Dermis blood vessel endothelial cell (primary cell): Measurements from ENCODE around the gene AP4E1. TPM values are rescaled to one million over a fixed set of nuclear protein-coding genes. Genes with fewer than 3 reads are reported as not detected.
"Not testable (repeated sequence)": the region's sequence is repeated elsewhere in the genome, so short reads cannot be mapped to it uniquely, and the experiment has no call there.

Experiments
- DNase-seq: peaks from one replicate; pipeline ENCODE4 v3.0.0; 2010
- total RNA-seq: library from RNA; depleted of rRNA; stranded (reverse); fragments of >200 nt; gene quantifications from 2 replicates; pipeline ENCODE4 v1.2.3, GENCODE V29; 2014

AP4E1 gene
- total RNA-seq, 1 donor from 2014 or later = 12.3 TPM

DNA sequence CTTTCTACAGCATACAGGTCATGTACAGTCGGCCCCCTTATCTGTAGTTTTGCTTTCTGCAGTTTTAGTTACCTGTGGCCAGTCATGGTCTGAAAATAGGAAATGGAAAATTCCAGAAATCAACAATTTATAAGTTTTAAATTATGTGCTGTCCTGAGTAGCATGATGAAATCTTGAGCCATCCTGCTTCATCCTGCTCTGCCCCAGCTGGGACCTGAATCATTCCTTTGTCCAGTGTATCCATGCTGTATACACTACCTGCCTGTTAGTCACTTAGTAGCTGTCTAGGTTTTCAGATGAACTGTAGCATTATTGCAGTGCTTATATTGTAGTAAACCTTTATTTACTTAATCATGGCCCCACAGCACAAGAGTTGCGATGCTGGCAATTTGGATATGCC lies 44.8 kb downstream of the AP4E1 start:
- DNase-seq = no peak

DNA sequence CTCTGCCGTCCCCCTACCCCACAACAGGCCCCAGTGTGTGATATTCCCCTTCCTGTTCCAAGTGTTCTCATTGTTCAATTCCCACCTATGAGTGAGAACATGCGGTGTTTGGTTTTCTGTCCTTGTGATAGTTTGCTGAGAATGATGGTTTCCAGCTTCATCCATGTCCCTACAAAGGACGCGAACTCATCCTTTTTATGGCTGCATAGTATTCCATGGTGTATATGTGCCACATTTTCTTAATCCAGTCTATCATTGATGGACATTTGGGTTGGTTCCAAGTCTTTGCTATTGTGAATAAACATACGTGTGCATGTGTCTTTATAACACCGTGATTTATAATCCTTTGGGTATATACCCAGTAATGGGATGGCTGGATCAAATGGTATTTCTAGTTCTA lies 46.4 kb downstream of the AP4E1 start:
- DNase-seq = not testable (repeated sequence)

DNA sequence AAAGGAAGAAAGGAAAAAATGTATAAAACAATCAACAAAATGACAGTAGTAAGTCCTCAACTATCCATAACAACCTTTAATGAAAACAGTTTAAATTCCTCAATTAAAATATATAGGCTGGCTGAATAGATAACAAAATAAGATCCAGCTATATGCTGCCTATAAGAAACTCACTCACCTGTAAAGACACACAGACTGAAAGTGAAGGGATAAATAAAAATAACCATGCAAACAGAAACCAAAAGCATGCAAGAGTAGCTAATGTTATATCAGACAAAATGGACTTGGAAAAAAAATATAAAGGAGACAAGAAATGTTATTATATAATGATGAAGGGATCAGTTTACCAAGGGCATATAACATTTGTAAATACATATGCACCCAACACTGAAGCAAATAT lies 51.2 kb downstream of the AP4E1 start:
- DNase-seq = no peak

DNA sequence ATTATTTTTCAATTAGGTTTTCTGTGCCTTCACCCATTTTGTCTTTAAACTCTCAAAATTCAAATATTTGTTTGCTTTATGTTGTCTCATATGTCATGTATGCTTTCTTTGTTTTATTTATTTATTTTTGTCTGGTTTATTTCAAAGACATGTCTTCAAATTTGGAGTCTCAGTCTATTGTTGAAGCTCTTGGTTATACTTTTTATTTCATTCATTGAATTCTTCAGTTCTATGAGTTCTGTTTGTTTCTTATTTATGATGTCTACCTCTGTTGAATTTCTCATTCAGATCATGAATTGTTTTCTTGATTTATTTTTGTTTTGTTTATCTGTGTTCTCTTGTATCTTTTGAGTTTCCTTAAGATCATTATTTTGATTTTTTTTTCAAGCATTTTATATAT lies 55.6 kb downstream of the AP4E1 start:
- DNase-seq = no peak

DNA sequence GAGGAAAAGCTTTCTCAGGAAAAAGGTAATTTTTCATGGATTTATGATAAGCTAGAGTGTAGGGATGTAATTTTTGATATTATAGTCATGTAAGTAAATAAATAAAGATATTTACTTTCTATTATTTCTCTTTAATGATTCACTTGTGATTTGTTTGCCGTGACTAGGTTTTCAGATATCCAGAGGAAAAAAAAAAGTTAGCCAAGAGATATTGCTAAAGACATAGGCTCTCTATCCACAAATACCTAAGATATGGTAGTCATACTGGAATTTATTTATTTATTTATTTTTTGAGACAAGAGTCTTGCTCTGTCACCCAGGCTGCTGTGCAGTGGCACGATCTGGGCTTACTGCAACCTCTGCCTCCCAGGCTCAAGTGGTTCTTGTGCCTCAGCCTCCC lies 59.9 kb downstream of the AP4E1 start:
- DNase-seq = no peak

DNA sequence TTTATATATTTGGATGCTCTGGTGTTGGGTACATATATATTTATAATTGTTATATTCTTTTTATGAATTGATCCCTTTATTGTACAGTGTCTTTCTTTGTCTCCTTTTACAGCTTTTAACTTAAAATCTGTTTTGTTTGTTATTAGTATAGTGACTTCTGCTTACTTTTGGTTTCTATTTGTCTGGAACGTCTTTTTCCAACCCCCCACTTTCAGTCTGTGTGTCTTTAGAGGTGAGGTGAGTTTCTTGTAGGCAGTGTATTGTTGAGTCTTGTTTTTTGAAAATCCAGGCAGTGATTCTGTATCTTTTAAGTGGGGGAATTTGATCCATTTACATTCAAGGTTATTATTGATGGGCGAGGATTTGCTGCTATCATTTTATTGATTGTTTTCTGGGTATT lies 62.0 kb downstream of the AP4E1 start:
- DNase-seq = no peak

DNA sequence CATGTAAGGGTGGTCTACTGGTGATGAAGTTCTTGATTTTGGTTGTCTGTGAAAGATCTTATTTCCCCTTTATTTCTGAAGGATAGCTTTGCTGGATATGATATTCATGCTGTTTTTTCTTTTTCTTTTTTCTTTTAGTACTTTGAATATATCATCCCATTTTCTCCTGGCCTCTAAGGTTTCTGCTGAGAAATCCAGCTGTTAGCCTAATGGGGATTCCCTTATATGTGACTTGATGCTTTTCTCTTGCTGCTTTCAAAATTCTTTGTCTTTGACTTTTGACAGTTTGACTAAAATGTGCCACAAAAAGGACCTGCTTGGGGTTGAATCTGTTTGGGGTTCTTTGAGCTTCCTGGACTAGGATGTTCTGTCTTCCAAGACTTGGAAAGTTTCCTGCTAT lies 62.6 kb downstream of the AP4E1 start:
- DNase-seq = no peak

DNA sequence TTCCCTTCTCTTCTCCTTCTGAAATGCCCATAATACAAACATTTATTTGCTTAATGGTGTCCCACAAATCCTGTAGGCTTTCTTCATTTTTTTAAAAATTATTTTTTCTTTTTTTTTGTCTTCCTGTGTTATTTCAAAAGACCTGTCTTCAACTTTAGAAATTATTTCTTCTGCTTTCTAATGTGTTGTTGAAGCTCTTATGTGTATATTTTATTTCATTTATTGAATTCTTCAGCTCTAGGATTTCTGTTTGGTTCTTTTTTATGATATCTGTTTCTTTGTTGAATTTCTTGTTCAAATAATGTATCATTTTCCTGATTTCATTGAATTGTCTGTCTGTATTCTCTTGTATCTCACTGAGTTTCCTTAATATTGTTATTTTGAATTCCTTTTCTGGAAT lies 63.1 kb downstream of the AP4E1 start:
- no peak for DNase-seq

DNA sequence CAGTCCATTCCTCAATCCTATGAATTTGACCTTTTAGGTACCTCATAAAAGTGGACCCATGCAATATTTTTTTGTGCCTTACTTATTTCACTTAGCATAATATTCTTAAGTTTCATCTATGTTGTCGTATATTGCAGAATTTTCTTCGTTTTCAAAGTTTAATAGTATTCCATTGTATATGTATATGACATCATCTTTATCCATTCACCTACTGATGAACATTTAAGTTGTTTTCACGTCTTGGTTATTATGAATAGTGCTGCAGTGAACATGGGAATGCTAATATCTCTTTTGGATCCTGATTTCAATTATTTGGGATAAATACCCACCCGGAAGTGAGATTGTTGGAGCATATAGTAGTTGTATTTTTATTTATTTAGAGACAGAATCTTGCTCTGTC lies 65.1 kb downstream of the AP4E1 start:
- no peak for DNase-seq

DNA sequence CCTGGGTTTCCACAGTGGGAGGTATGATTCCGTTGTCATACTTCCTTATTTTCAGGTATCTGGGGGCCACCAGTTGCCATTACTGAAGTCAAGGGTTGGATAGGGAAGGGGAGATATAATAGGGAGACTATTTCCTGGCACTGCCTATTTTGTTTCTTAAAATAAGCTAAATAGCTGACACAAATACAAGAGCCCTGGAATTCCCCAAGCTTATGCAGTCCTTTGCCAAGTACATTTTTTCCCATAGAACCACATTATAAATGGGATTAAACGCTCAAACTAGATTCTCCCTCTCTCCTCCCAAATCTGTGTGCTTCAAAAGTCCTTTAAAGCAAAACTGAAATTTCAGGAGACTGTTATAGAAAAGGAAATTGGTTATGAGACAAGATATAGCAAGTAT lies 68.7 kb downstream of the AP4E1 start:
- DNase-seq = peak; percentile 10

DNA sequence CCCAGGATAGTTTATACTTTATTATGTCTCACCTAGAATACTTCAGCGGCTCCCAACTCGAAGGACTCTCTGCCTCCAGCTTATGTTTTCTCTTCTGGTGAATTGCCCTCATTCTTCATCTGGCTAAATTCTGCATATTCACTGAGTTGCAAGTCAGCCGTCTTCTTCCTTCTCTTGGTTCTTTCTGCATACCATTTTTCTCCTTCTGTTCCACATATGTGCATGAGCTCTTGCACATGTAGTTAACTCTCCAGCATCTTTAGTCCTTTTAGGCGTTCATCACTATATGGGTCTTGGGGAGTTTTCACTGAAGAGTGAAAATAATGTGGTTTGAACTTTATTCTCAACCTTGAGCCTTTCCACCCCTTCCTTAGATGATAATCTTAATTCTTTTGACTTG lies 70.1 kb downstream of the AP4E1 start:
- DNase-seq = no peak

DNA sequence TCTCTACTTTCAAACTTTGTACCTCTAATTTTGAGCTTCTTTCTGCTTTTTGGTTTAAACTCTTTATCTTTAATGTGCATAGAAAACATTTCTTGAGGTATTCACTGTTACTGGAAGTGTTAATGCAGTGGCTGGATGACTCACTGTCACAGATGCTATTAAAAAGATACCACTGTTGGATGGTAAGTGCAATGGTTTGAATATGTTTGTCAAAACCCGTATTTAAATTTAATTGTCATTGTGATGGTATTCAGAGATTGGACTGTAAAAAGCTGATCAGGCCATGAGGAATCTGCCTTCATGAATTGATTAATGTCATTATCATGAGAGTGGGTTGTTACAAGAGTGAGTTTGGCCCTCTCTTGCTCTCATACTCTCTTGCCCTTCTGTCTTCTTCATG lies 70.6 kb downstream of the AP4E1 start:
- DNase-seq = no peak

DNA sequence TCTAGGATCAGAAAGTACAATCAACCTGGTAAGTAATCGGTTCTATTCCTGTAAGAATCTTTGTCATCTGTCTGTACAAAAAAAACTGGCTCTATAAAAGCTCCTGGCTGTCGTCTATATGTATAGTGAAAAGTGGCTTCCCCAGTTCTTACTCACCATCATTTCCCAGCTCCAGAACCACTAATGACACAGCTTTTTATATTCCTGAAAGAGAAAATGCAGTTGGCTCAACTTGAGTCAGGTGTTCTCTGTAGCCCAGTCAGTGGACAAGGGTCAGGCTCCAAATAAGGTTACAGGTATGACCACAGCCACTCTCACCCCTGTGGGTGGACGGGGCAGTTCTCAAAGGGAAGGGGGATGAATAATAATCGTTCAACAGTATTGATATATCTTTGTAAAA lies 85.1 kb downstream of the AP4E1 start:
- no peak for DNase-seq

DNA sequence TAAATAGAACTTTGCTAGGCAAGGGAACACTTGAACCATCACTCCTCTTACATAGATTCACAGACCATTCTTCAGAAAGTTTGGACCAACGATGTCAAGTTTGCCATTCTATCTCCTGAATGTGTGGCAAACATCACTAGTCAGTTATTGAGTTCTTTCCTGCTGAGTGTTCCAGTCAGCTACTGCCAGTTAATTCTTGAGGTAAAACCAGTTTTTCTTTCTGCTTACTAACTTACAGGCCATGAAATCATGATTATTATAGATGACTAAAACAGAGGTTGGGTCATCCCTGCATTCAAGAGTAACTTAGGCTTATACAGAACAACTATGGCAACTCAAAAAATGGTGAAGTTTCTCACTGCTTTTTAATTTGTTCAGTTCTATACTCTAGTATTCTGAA lies 88.2 kb downstream of the AP4E1 start:
- no peak for DNase-seq

DNA sequence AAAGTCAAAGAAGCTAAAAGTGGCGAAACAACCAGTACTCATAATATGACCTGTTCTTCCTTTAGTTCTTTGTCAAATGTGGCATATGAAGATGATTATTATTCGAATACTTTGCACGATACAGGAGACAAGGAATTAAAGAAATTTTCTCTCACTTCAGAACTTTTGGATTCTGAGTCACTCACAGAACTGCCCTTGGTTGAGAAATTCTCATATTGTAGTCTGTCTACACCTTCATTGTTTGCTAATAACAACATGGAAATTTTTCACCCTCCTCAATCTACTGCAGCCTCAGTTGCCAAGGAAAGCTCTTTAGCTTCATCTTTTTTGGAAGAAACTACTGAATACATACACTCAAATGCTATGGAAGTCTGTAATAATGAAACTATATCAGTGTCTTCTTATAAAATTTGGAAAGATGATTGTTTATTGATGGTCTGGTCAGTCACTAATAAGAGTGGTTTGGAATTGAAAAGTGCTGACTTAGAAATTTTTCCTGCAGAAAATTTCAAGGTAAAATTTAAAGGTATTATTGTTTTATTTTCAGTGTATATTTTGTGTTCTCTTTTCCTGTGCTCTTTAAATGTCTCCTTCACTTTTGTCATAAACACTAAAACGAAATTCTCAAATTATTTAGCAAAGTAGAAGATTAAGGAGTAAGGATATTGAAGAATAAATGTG lies 89.0 kb downstream of the AP4E1 start:
- DNase-seq = no peak

DNA sequence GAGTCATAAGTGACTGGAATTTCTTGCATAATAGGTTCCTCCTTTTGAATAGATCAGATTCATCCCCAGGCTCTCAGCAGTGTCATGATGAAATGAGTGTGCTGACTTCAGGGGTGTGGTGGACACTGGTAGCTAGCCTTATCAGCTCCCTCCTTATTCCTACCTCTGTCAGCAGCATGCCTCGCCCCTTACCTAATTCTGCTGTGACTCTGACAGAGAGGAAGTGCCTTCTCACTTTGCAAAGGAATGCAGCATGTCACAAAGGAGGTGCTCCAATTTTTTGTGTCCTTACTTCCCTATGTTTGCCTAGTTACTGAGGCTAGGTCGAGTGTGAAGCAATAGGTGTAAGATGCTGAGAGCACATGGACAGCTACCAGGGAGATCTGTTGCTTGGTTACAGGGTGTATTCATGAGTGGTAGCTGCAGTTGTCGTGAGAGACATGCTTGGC lies 95.6 kb downstream of the AP4E1 start:
- no peak for DNase-seq

DNA sequence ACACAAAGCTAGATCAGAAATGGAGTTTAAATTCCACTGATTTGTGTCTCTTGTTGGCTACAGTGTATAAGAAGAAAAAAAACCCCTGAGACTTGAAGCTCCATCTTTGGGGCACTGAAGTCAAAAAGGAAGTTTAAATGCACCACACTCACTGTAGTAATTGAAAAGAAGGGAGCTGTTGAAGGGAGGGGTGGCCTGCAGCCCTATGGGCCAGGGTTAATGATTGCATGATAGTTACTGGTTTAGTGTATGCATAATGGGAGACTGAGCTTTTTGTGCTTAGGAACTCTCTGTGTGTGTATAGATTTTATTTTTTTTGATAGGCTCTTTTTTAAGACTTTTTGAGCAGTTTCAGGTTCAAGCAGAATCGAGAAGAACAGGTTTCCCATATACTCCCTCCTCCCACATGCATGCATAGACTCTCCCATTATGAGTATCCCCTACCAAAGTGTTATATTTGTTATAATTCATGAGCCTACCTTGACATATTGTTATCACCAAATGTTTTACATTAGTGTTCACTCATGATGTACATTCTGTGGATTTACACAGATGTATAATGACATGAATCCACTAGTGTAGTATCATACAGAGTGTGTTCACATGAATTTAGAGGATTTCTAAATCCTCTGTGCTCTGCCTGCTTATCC lies 98.0 kb downstream of the AP4E1 start:
- DNase-seq = no peak

DNA sequence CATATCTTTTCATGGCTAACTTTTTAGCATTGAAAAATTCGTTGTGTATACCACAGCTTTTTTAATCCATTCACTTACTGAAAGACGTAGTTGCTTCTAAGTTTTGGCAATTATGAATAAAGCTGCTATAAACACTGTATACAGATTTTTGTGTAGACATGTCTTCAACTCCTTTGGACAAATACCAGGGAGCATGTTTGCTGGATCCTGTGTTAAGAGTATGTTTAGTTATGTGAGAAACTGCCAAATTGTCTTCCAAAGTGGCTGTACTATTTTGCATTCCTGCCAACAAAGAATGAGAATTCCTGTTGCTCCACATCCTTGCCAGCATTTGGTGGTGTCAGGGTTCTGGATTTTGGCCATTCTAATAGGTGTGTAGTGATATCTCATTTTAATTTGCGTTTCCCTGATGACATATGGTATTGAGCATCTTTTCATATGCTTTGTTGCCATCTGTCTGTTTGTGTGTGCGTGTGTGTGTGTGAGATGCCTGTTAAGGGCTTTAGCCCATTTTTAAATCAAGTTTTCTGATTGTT lies 98.7 kb downstream of the AP4E1 start:
- no peak for DNase-seq

DNA sequence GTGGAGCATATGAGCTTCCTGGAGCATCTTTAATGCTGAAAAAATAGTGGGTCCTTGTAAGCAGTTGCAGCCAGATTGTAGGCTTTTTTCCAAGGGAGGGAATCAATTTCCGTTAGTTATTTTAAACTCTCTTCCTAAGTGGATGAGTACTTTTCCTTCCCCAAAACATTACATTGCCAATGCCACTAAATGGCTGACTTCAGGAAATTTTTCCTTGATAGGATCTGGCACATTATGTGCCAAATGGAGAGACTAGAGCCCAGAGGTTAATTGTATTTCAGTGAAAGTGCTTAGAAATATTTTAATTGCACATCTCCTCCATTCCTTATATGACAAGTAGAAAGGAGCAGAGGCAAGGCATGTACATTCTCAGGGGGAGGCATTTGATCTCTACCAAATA lies 102.7 kb downstream of the AP4E1 start:
- peak; percentile 41 for DNase-seq

DNA sequence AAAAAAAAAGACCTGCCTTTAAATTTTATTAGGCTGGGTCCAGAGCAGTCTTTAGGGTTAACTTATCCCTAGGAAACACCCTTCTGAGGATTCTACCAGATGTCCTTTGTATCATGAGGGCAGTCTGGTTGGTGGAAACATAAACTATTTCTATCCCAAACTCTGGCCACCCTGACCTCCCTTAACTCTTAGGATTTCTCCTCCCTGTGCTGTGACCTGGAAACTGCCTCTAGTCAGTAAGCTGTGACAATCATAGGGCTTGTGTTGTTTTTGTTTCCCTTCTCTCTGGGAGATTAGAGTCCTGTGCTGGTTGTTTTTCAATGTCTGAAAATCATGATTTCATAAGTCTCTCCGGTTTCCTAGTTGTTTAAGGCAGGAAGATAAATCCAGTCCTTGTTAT lies 108.1 kb downstream of the AP4E1 start:
- DNase-seq = no peak

DNA sequence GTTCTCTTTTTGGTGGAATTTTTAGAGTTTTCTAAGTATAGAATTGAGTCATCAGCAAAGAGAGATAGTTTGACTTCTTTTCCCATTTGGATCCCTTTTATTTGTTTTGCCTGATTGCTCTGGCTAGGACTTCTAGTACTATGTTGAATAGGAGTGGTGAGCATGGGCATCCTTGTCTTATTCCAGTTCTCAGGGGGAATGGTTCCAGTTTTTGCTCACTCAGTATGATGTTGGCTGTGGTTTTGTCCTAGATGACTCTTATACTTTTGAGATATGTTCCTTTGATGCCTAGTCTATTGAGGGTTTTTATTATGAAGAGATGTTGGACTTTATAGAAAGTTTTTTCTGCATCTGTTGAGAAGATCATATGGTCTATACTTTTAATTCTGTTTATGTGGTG lies 113.7 kb downstream of the AP4E1 start:
- DNase-seq = no peak

DNA sequence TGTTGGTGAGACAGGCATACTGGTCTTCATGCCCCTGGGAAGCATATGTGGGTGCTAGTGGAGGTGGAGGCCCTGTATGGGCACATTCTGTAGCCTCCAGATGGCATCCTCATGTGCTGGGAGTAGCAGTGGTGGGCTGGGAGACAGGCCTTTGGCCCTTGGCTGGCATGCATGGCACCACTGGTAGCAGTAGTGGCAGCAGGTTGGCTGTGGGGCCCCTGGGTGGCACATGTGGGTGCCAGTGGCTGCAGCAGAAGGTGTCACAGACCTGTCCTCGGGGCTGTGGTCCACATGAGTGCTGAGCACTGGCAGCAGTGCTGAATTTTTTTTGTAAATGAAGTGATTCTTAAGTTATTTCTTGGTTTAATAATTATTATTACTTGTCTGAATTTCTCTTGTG lies 115.0 kb downstream of the AP4E1 start:
- DNase-seq = no peak

DNA sequence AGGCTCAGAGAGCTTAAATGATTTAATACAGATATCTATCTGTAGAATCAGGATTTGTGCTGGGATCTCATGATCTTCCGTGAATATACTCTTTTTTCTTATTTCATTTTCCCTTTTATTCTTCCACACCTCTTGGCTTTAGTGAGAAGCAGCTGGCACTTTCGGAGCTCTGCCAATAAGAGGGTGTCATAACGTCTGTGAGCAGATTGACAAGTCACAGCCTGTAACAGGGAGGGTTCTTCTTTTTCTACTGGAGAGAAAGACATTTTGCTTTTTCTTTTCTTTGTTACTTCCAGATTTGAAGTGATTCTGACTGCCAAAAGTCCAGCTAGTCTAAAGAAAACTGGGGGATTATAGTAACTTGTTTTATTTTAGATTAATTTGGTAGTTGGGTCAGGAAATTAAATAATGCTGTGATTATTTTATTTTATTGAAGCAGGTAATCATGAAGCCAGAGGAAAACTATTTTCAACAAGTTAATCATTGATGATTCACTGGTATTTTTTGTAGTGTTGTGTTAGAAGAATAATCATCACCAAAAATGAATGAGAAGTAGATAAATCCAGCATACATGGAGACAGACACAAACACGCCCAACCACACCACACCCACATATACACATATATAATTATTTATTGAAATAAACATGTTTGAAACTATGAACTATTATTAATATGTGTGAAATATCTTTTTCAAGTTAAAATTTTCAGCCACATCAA lies 116.4 kb downstream of the AP4E1 start:
- DNase-seq = no peak

DNA sequence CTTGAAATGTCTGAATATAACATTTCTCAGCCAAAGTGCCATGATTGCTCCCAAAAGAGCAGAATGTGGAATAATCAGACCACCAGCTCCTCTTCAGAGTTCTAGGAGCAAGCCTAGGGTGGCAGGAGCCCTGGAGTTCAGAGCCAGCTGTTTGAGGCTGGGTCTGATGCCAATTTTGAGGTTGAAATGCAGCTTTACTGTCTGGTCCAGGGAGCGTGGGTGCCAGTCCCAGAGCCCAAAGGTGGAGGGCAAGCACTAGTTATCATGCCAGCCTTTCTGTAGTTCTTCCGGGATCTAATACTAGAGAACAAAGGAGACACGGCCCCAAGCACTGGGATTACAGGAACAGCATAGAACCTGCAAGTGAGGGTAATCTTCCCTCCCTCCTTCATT lies 117.0 kb downstream of the AP4E1 start:
- DNase-seq = no peak
